ENCODE results near the gene CYB5R3. TPM values are rescaled to one million over a fixed set of nuclear protein-coding genes. Genes with fewer than 3 reads are reported as not detected.

The CYB5R3 gene
- total RNA-seq, 1 donor from 2014 or later: 105 TPM

DNA sequence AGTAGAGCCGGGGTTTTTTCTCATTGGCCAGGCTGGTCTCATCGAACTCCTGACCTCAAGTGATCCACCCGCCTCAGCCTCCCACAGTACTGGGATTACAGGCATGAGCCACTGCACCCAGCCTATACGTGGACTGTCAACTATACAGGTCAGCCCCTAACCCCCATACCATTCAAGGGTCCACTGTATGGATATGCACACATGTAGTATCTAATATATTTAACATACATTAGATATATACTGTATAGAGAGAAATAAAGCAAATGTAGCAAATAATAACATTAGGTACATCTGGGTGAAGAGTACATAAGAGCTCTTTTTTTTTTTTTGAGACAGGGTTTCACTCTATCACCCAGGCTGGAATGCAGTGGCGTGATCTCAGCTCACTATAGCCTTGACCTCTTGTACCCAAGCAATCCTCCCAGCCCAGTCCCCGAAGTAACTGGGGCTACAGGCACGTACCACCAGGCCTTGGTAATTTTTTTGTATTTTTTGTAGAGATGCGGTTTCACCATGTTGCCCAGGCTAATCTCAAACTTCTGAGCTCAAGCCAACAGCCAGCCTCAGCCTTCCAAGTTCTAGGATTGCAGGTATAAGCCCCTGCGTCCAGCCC is 7.3 kb downstream of the CYB5R3 start:
- DNase-seq (ENCODE audit: low read depth, low spot score): no peak
- Mint-ChIP-seq H3K36me3 (ENCODE audit: low read depth) (no peaks in the 10 kb centered on the region), H3K4me3 (no peak overlapping the region), H3K9me3 (no peaks in the 10 kb centered on the region), H3K27me3 (ENCODE audit: low read depth) (no peaks in the 10 kb centered on the region), H3K4me1 (peaks cover 17% of the 10 kb centered on the region), H3K27ac (ENCODE audit: unreplicated experiment) (no peak overlapping the region)
- TF ChIP-seq CTCF (conservative IDR thresholded peaks at IDR 0.05): no peak

- Mint-ChIP-seq H3K27me3 (ENCODE audit: low read depth) (no peaks in the 10 kb centered on the region), H3K4me3 (no peak overlapping the region), H3K36me3 (ENCODE audit: low read depth) (peaks cover 2% of the 10 kb centered on the region), H3K9me3 (no peaks in the 10 kb centered on the region), H3K27ac (ENCODE audit: unreplicated experiment) (no peak overlapping the region), H3K4me1 (peaks cover 7% of the 10 kb centered on the region)
- DNase-seq (ENCODE audit: low read depth, low spot score): no peak
- TF ChIP-seq CTCF (conservative IDR thresholded peaks at IDR 0.05): no peak
Observed at GRCh38 chr22:42639541-42640241, 9.5 kb downstream of the CYB5R3 start.

GRCh38 chr22:42637555-42637954 is 11.6 kb downstream of the CYB5R3 start:
- Mint-ChIP-seq H3K36me3 (ENCODE audit: low read depth) (peaks cover 2% of the 10 kb centered on the region), H3K27ac (ENCODE audit: unreplicated experiment) (no peak overlapping the region), H3K9me3 (no peaks in the 10 kb centered on the region), H3K27me3 (ENCODE audit: low read depth) (no peaks in the 10 kb centered on the region), H3K4me1 (no peaks in the 10 kb centered on the region), H3K4me3 (no peak overlapping the region)
- no peak for TF ChIP-seq CTCF (conservative IDR thresholded peaks at IDR 0.05)
- no peak for DNase-seq (ENCODE audit: low read depth, low spot score)

GRCh38 chr22:42636506-42636905 is 12.7 kb downstream of the CYB5R3 start:
- no peaks in the 10 kb centered on the region for H3K9me3 Mint-ChIP-seq
- TF ChIP-seq CTCF (conservative IDR thresholded peaks at IDR 0.05): no peak
- no peak overlapping the region for H3K27ac Mint-ChIP-seq (ENCODE audit: unreplicated experiment)
- H3K4me1 Mint-ChIP-seq: no peaks in the 10 kb centered on the region
- no peaks in the 10 kb centered on the region for H3K27me3 Mint-ChIP-seq (ENCODE audit: low read depth)
- peaks cover 2% of the 10 kb centered on the region for H3K36me3 Mint-ChIP-seq (ENCODE audit: low read depth)
- no peak overlapping the region for H3K4me3 Mint-ChIP-seq
- DNase-seq (ENCODE audit: low read depth, low spot score): no peak

DNA sequence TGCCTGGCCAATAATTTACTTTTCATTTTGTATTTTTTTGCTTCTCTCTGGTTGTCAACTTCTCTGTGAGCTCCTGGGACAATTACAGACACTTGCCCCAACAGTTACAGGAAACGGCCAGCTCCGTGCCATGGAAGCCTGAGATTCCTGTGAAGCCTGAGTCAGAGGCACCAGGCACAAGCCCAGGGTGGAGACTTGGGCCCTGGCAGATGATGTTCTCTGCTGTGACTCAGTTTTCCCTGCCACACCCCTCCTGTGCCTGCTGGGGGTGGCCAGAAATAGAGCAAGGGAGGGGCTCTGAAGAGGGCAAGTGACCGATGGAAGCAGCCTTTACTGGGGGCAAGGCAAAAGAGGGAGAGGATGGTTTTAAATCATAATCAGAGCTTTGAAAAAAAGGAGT is 13.7 kb downstream of the CYB5R3 start:
- no peak for TF ChIP-seq CTCF (conservative IDR thresholded peaks at IDR 0.05)
- no peak for DNase-seq (ENCODE audit: low read depth, low spot score)
- peak overlapping the region; percentile 95 for H3K27ac Mint-ChIP-seq (ENCODE audit: unreplicated experiment)
- H3K4me1 Mint-ChIP-seq: no peaks in the 10 kb centered on the region
- H3K9me3 Mint-ChIP-seq: no peaks in the 10 kb centered on the region
- H3K27me3 Mint-ChIP-seq (ENCODE audit: low read depth): no peaks in the 10 kb centered on the region
- no peak overlapping the region for H3K4me3 Mint-ChIP-seq
- peaks cover 2% of the 10 kb centered on the region for H3K36me3 Mint-ChIP-seq (ENCODE audit: low read depth)

Data from neural crest cell (in vitro differentiated cells).